Natural killer cell (primary cell): ENCODE results near the gene CEP350. TPM values are rescaled to one million over a fixed set of nuclear protein-coding genes. Genes with fewer than 3 reads are reported as not detected.

Experiments used
- ATAC-seq, 3 donors: fragments of 150-1000 bp in 2 of 3; fragments of 200-7000 bp in 1 of 3; cut with Tn5 transposase; 1 replicate in 1 of 3; 2 replicates in 2 of 3; pipeline ENCODE4 v1.10.0; 2021; ENCODE audit warnings: mild to moderate bottlenecking in 2 of 3, moderate library complexity in 2 of 3
- DNase-seq, 2 donors: peaks; one replicate each; pipeline versions ENCODE4 v3.0.0 to v3.0.0-alpha.2; 2013 to 2021; ENCODE audit warnings: mixed read lengths in 1 of 2
- H3K27ac ChIP-seq: one replicate; pipeline ENCODE4 v1.5.1; 2013; ENCODE audit warnings: mild to moderate bottlenecking, low read length
- H3K27me3 ChIP-seq: one replicate; pipeline ENCODE4 v1.6.1; 2013; ENCODE audit warnings: low read length; ENCODE audit not compliant: control insufficient read depth, insufficient read depth
- H3K36me3 ChIP-seq: one replicate; pipeline ENCODE4 v1.6.1; 2013; ENCODE audit warnings: low read length; ENCODE audit not compliant: control insufficient read depth, insufficient read depth
- H3K4me1 ChIP-seq: one replicate; pipeline ENCODE4 v1.6.1; 2013; ENCODE audit warnings: low read length; ENCODE audit not compliant: control insufficient read depth, insufficient read depth
- H3K4me3 ChIP-seq: one replicate; pipeline ENCODE4 v1.5.1; 2013; ENCODE audit warnings: low read length
- H3K9me3 ChIP-seq: one replicate; pipeline ENCODE4 v1.6.1; 2013; ENCODE audit warnings: low read length; ENCODE audit not compliant: control insufficient read depth, insufficient read depth
- H3K27ac Mint-ChIP-seq, 2 donors: one replicate each; pipeline ENCODE4 v1.8.0; 2022; ENCODE audit warnings: mild to moderate bottlenecking in 2 of 2, mixed read lengths in 2 of 2, moderate library complexity in 1 of 2
- H3K27me3 Mint-ChIP-seq, 2 donors: one replicate each; pipeline ENCODE4 v1.8.0; 2022; ENCODE audit warnings: low read depth in 2 of 2, mixed read lengths in 2 of 2
- H3K36me3 Mint-ChIP-seq: one replicate; pipeline ENCODE4 v1.8.0; 2022; ENCODE audit warnings: mixed read lengths
- H3K4me1 Mint-ChIP-seq, 2 donors: one replicate each; pipeline ENCODE4 v1.8.0; 2022; ENCODE audit warnings: mixed read lengths in 2 of 2
- H3K4me3 Mint-ChIP-seq: one replicate; pipeline ENCODE4 v1.8.0; 2022; ENCODE audit warnings: mild to moderate bottlenecking, moderate library complexity, mixed read lengths
- H3K9me3 Mint-ChIP-seq, 2 donors: one replicate each; pipeline ENCODE4 v1.8.0; 2022; ENCODE audit warnings: mixed read lengths in 2 of 2
- WGBS: methylation state at CpG from one replicate; pipeline ENCODE4 v1.1.7; 2013; ENCODE audit warnings: missing lambda C conversion rate; ENCODE audit not compliant: insufficient coverage; 5-methylcytosine and 5-hydroxymethylcytosine counted together
- intact Hi-C: fragments of 100-400 bp; cut with micrococcal nuclease; formaldehyde crosslinking; loops from one replicate; pipeline ENCODE4 v1.14.2; 2022
- total RNA-seq, 4 donors: library from RNA; stranded (reverse); fragments of 120-200 nt in 1 of 4; gene quantifications; one replicate each; pipeline versions ENCODE4 v1.2.3 to v1.2.4, GENCODE V29; 2013 to 2022
- TF ChIP-seq, protein P1 (sequence below): fragments of 200-600 bp; IDR thresholded peaks from one replicate; pipeline ENCODE4 v1.8.0; 2022; ENCODE audit warnings: antibody characterized with exemption

The CEP350 gene
- total RNA-seq, 3 donors from 2014 or later (not counting 1 experiment from before 2014, with no cell fraction given), result 66.9 to 83.7 (median 75.3) TPM

DNA sequence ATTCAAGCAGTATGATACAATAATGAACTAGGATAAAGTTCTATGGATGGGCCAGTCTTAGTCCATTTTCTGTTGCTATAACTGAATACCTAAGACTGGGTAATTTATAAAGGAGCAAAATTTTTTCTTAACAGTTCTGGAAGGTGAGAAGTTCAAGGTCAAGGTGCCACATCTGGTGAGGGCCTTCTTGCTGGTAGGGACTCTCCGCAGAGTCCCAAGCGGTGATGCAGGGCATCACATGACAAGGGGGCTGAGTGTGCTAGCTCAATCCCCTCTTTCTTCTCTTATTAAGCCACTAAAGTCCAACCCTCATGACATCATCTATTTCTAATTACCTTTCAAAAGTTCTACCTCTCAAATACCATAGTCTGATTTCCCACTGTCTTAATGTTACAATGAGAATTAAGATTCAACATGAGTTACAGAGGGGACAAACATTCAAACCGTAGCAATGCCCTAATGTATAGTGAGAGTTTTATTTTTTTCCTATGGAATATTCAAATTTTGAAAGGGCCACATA, 107.9 kb downstream of the CEP350 start:
- Histone ChIP-seq H3K4me3 (no peak overlapping the region), H3K9me3 (no peaks in the 10 kb centered on the region), H3K27ac (no peak overlapping the region), H3K4me1 (no peaks in the 10 kb centered on the region), H3K36me3 (peaks cover 72% of the 10 kb centered on the region), H3K27me3 (no peaks in the 10 kb centered on the region)
- 64% methylated on average over 2 of the region's 3 CpGs for WGBS
- H3K4me1 Mint-ChIP-seq, result peaks cover 9% of the 10 kb centered on the region in 2 donors
- H3K27ac Mint-ChIP-seq, result peak overlapping the region; percentile 55 to 78
- TF ChIP-seq, protein P1, sequence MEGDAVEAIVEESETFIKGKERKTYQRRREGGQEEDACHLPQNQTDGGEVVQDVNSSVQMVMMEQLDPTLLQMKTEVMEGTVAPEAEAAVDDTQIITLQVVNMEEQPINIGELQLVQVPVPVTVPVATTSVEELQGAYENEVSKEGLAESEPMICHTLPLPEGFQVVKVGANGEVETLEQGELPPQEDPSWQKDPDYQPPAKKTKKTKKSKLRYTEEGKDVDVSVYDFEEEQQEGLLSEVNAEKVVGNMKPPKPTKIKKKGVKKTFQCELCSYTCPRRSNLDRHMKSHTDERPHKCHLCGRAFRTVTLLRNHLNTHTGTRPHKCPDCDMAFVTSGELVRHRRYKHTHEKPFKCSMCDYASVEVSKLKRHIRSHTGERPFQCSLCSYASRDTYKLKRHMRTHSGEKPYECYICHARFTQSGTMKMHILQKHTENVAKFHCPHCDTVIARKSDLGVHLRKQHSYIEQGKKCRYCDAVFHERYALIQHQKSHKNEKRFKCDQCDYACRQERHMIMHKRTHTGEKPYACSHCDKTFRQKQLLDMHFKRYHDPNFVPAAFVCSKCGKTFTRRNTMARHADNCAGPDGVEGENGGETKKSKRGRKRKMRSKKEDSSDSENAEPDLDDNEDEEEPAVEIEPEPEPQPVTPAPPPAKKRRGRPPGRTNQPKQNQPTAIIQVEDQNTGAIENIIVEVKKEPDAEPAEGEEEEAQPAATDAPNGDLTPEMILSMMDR, result no peak
- H3K9me3 Mint-ChIP-seq, result no peaks in the 10 kb centered on the region
- peak; percentile 66 to 97 (median 92) for ATAC-seq
- no peaks in the 10 kb centered on the region for H3K27me3 Mint-ChIP-seq
- no peak for DNase-seq
- H3K36me3 Mint-ChIP-seq, result peaks cover 14% of the 10 kb centered on the region
- no peak overlapping the region for H3K4me3 Mint-ChIP-seq
- intact Hi-C loops, result no loop called here

DNA sequence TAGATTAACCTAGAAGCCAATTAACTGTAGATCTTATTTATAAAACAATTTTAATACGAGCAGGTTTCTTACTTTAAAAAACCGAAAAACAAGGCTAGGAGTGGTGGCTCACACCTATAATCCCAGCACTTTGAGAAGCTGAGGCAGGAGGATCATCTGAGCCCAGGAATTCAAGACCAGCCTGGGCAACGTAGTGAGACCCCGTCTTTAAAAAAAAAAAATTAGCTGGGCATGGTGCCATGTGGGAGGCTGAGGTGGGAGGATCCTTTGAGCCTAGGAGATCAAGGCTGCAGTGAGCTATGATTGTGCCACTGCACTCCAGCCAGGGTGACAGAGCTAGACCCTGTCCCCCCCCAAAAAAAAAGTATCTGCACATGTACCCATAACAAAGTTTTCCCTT, 110.8 kb downstream of the CEP350 start:
- no peak overlapping the region for H3K27ac Mint-ChIP-seq
- Histone ChIP-seq H3K9me3 (no peaks in the 10 kb centered on the region), H3K4me1 (no peaks in the 10 kb centered on the region), H3K27me3 (no peaks in the 10 kb centered on the region), H3K36me3 (peaks cover 80% of the 10 kb centered on the region), H3K27ac (no peak overlapping the region), H3K4me3 (no peak overlapping the region)
- H3K4me1 Mint-ChIP-seq, result peaks cover 9% of the 10 kb centered on the region in 2 donors
- H3K36me3 Mint-ChIP-seq, result peaks cover 11% of the 10 kb centered on the region
- WGBS, result 97% methylated on average over 4 of the region's 4 CpGs
- no peak for DNase-seq
- H3K9me3 Mint-ChIP-seq, result no peaks in the 10 kb centered on the region
- no peak for ATAC-seq
- H3K27me3 Mint-ChIP-seq, result no peaks in the 10 kb centered on the region
- TF ChIP-seq, protein P1, result no peak
- intact Hi-C loops, result no loop called here
- H3K4me3 Mint-ChIP-seq, result no peak overlapping the region

DNA sequence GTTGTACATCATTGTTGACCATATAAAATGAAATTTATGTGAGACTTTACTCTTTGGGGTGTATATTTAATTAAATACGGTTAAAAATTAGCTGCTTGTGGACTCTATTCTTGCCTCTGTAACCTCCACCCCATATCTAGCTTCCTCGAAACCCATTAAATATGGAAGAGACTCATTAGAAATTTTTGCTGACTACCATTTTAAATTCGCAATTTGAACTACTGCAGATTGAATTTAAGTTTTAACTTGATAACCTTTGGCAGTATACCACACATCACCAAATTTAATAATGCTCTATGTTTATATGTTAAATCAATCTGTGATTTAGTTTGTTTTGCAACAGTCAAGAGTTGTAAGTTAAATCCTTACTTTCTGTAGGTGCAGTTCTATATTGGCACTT, 111.5 kb downstream of the CEP350 start:
- H3K4me3 ChIP-seq, result no peak overlapping the region
- H3K27ac Mint-ChIP-seq, result no peak overlapping the region
- no peaks in the 10 kb centered on the region for H3K9me3 ChIP-seq
- no peaks in the 10 kb centered on the region for H3K27me3 Mint-ChIP-seq
- ATAC-seq, result no peak
- no peaks in the 10 kb centered on the region for H3K27me3 ChIP-seq
- TF ChIP-seq, protein P1, result no peak
- H3K36me3 ChIP-seq, result peaks cover 81% of the 10 kb centered on the region
- no peaks in the 10 kb centered on the region for H3K9me3 Mint-ChIP-seq
- H3K27ac ChIP-seq, result no peak overlapping the region
- intact Hi-C loops, result no loop called here
- H3K4me1 ChIP-seq, result no peaks in the 10 kb centered on the region
- no peak for DNase-seq
- H3K36me3 Mint-ChIP-seq, result peaks cover 11% of the 10 kb centered on the region
- WGBS, result 100% methylated on average over 1 of the region's 3 CpGs
- no peak overlapping the region for H3K4me3 Mint-ChIP-seq
- H3K4me1 Mint-ChIP-seq, result peaks cover 9% of the 10 kb centered on the region in 2 donors

DNA sequence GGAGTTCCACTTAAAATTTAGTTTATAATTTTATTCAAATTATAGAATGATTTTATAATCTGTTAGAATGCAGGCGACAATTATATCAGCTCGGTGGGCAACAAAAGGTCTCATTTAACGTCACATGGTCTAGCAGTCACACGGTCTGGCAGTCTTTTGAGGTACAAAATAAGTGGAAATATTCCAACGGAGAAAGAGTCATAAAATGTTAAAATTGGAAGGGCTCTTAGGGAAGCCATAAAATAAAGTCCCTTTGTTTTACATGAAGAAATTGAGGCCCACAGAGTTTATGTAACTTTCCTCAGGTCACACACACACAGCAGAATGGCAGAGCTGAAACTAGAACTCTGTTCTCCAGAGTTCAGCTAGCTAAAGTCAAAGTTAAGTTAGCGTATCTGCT, 115.7 kb downstream of the CEP350 start:
- H3K36me3 ChIP-seq, result peaks cover 74% of the 10 kb centered on the region
- Mint-ChIP-seq H3K36me3 (peaks cover 7% of the 10 kb centered on the region), H3K27ac (no peak overlapping the region), H3K4me3 (no peak overlapping the region), H3K4me1 (no peaks in the 10 kb centered on the region), H3K9me3 (no peaks in the 10 kb centered on the region), H3K27me3 (no peaks in the 10 kb centered on the region)
- H3K4me3 ChIP-seq, result no peak overlapping the region
- TF ChIP-seq, protein P1, result no peak
- H3K4me1 ChIP-seq, result no peaks in the 10 kb centered on the region
- ATAC-seq (no peak), DNase-seq (no peak)
- WGBS, result over 99% methylated on average over 6 of the region's 6 CpGs
- H3K9me3 ChIP-seq, result no peaks in the 10 kb centered on the region
- H3K27ac ChIP-seq, result no peak overlapping the region
- intact Hi-C loops, result no loop called here
- H3K27me3 ChIP-seq, result no peaks in the 10 kb centered on the region
